GM21619 (cell line): ENCODE measurements around the gene MRPL10.

ENCODE experiments used
- ATAC-seq: cut with Tn5 transposase; IDR thresholded peaks from one replicate; pipeline ENCODE4 v1.9.1; 2021; ENCODE audit not compliant: unreplicated experiment

MRPL10 gene

DNA sequence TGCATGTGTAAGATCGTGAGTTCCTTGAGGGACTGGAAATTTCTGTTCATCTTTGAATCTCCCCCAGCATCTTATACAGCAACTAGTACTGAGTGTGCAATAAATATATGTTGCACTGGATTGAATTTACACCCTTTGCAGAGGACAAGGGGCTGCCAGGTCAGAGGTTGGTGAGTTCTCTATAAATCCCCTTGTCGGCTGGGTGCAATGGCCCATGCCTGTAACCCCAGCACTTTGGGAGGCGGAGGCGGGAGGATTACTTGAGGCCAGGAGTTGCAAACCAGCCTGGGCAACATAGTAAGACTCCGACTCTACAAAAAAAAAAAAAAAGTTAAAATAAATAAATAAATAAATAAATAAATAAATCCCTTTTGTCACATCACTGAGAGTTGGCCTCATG lies 29.0 kb upstream of the MRPL10 start:
- ATAC-seq = no peak

DNA sequence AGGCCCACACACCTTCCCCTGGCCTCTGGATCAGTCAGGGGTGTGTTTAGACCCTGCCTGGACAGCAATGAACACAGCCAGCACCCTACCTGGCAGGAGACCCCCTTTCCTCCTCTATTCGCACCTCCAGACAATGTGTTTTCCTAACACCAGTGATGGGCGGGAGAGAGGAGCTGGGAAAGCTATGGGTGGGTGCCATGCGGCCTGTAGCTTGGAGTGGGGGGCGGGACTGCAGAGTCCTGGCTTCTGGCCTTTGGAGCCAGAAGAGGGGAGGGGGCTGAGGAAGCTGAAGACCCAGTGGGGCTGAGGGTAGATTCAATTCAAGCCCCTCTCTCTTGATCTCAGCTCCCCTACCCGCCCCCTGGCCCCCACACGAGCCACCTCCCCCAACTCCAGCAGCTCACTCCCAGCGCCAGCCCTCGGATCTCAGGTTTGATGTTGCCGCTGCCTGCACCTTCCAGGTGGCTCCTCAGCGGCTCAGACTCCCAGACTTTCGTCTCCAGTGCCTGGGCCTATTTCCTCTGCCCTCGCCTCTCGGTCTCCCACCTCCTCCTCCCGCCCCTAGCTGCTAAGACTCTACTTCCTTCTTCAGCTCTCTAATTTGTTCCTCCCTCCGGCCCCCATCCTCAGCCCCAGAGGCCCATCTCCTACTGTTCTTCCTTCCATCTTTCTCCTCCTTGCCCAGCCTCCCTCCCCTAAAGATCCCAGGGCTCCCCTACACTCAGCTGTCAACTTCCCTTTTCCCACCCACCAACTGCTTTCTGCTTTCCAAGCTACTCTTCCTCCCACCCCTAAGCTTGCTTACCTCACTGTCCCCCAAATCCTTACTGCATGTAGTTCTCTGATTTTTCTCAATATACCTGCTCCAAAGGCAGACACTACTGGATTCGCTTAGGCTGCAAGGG lies 26.5 kb upstream of the MRPL10 start:
- no peak for ATAC-seq

DNA sequence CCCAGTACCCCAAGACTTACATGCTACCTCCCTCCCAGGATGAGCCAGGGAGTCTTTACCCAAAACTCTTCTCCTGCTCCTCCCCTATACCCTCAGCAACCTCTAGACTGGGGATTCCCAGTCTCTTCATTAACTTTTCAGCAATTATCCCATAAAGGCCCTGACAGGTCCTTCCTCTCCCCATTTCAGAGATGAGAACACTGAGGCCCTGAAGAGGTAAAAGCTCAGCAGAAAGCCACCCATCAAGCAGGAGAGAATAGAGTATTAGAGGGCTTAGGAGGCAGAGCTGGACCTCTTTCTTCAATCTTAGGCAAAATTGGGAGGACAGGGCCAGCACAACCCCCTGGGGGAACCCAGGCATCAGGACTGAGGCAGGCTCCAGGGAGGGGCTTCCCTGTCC lies 25.5 kb upstream of the MRPL10 start:
- ATAC-seq = no peak

DNA sequence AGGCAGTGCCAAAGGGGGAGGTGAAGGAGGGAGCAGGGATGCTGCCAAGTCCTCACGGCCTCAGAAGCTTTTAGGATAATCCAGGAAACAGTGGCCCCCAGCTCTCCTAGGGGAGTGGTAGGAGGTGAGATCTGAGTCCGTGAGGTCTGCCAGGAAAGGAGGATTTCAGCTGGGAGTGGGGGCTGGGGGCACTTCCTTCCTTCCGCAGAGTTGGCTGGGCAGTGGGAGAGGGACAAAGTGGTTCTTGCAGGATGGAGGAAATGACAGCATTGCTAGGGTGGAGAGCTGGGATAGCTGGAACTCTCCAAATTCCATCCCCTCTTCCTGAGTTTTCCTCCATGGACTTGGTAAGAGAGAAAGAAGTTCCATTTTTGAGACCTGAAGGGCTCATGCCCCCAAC lies 24.4 kb upstream of the MRPL10 start:
- ATAC-seq = no peak

DNA sequence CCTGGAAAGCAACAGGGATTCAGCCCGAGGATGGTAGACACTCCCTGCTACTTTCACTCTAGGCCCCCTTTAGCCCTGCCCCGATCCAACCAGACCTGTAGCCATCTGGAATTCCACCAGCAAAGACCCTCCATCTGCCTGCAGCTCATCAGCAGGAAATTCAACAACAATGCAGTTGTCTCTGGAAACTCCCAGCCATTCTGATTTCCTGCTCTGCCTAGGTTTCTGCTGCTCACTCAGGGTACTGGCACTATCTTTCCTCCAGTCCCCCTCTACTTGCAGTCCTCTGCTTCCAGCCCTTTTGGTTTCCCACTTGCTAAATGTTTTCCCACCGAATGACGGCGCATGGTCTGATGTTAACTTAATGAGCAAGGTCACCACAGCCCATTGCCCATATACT lies 22.3 kb upstream of the MRPL10 start:
- ATAC-seq = no peak

DNA sequence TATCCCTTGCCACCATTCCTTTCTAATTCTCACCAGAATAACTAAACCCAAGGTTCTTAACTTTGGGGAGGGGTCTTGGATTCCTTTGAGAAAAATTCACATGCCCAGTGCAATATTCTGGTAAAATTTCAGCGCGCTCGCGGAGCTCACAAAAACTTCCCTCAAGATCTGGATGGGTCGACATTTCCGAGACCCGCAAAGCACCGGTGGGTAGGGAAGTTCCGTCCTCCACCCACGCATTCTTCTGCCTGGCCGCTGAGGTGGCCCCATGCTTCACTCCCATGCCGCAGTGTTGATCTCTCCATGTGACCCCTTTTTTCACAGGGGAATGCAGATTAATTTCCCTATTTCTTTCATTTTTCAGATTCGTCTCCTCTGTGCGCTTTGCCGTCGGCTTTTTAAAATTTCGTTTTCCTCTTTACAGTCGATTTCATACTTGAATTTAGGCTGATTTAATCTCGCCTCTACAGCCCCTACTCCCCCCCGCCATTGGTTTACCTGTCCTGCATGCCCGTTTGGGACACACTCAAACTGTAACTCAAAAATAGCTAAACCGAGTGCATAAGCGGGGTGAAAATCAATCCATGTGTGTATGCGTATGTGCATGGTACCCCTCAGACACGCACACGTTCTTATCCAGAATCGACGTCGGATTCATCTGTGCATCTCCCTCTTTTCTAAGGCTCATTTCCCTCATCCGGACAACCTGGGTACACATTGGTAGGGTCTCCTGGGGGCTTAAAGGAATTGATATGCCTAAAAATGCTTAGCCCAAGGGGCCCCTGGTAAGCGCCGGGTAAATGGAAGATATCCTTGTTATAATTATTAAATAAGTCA lies 21.0 kb upstream of the MRPL10 start:
- no peak for ATAC-seq

DNA sequence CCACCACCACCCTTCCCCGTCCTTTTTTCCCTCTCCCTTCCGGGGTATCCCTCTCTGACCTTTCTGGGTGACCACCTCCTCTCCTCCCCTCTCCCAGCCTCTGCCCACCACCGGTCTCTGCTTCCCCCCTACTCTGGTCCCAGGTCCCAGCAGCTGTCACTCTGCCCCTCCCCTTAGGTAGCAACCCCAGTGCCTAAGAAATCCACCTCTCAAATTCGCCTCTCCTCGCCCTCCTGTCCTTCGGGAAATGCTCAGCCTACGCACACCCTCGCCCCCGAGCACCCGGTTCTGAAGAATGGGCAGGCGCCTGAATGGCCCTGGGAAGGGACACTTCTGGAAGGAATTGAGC lies 20.4 kb upstream of the MRPL10 start:
- ATAC-seq = no peak

DNA sequence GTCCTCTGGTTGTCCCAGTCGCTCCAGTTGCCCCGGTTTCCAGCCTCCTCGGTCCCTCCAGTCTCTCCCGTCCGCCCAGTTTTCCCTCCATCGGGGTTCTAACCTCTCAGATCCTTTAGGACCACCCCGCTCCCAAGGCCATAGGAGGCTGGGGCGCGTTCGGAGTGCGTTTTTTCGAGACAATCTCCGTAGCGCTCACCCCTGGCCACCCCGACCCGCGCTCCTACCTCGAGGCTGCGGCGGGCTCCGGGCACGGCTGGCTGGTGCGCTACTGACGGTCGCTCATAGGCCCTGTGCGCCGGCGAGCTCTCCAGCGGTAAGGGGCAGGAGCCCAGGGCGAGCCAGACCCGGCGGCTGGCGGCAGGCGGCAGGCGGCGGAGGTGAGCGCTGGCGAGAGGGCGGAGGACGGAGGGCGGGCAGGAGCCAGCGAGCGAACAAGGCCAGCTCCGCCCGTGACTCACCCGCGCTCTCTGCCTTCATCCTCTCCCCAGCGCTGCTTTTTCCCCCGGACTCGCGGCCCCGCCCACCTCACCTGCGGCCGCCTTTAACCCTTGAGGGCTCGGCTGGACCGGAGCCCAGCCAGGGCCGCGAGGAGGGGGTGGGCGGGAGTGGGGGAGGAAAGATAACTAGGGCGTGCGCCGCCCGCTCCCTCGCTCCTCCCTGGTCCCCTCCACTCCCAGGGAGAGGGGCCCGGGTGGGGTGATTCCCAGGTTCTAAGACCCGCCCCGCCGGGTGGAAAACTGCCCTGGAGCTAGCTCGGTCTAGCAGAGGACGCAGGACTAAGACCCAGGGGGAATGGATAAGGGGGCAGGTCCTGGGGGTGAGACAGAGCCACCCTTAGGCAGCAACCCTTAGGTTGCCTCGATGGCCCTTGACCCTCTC lies 19.6 kb upstream of the MRPL10 start, which contains the start of gene SP6:
TSS of gene SP6 (minus strand) at position 472 of the 882 bp plus-strand sequence. CDS start 2,734 bp downstream, outside the sequence.
- no peak for ATAC-seq

DNA sequence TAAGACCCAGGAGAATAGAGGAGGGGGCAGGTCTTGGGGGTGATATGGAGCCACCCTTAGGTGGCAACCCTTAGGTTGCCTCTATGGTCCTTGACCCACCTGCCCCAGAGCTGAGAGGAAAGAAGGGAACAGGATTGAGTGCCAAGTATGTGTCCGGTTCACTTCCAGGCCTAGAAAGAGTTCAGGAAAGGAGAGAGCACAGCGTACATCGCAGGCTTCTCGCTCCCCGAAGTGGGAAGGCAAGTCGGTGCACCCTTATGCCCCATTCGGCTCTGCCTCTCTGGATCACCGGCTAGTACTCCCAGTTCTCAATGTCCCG lies 19.0 kb upstream of the MRPL10 start:
- no peak for ATAC-seq

DNA sequence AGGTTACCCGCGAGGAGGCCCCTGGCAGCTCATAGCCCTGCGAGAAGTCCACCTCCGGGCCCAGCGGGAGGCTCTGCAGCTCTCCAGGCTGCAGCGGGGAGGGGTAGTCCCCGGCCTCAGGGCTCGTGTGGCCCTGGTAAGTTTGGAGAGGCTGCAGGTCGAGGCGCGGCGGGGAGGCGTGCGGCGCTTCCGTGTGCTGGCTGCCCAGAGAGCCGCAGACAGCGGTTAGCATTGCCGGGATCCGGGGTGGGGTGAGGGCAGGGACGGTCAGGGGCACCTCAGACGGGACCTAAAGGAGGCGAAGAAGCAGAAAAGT lies 16.8 kb upstream of the MRPL10 start:
- ATAC-seq = no peak

DNA sequence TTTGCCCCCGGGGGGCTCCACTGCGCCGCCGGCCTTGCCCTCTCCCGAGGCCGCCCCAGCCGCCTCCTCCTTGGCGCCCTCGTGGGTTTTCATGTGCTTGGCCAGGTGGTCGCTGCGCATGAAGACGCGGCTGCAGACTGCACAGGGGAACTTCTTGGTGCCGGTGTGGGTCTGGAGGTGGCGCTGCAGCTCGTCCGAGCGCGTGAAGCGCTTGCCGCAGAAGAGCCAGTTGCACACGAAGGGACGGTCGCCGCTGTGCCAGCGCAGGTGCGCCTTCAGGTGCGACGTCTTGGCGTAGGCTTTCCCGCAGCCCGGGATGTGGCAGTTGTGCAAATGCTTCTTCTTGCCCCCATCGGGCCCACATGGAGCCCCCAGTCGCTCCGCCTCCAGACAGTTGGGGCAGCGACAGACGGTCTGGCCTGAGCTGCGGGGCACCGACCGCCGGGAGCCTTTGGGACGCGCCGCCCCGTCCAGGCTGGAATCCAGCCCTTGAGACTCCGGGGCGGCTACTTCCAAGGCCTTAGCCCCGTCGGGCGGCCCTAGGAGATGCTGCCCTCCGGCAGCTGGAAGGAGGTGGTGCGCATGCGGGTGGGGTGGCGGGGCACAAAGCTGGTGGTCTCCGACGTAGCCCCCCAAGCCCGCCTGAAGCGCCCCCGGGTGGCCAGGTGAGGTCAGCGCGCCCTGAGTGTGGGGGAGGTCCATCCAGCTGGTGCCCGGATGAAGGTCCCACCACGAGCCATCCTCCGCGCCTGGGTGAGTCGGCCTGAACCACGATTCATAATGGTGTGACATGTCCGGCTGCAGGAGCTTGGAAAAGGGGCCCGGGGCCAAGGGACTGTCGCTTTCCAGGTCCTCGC lies 16.2 kb upstream of the MRPL10 start:
- ATAC-seq = no peak

DNA sequence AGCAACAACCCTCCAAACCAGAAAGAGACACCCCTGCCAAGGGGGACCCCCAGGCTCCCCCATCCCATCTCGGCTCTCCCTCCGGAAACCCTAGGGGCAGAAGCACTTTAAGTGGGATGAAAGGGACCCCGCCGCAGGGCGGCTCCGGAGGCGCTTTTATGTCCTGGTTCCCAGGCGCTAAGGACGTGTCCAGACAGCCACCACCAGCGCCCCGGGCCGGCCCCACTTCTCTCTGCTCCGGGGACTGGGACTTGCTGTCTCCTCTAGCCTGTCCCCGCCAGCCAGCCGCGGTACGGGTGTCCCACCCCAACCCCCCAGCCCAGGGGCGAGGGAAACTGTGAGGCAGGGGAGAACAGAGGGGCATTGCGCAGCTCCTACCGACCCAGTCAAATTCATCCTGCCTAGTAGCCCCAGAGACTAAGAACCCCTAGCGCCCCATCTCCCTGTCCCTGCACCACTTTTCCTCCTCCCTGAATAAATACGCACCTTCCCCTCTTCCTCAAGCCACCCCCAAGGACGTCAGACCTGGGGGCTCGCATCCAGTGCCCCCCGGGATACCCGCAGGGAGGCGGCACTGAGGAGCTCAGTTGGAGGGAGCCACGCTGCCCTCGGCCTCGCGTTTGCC lies 15.5 kb upstream of the MRPL10 start:
- no peak for ATAC-seq

DNA sequence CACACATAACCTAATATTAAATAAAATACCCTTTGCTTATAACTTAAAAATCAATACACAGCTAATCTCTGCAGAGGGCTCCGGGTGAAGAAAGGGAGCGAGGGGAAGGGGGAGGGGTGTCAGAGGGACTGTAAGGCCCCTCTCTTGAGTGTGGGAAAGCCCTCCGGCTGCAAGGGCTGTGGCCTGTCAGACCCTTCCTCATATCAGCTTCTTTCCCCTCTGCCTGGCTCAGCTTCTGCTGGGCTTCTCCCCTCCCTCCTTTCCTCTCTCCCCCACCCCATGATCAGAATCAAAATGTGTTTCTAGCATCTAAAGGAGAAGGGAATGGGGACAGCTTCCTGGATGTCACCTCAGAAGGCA lies 14.4 kb upstream of the MRPL10 start:
- ATAC-seq = no peak

DNA sequence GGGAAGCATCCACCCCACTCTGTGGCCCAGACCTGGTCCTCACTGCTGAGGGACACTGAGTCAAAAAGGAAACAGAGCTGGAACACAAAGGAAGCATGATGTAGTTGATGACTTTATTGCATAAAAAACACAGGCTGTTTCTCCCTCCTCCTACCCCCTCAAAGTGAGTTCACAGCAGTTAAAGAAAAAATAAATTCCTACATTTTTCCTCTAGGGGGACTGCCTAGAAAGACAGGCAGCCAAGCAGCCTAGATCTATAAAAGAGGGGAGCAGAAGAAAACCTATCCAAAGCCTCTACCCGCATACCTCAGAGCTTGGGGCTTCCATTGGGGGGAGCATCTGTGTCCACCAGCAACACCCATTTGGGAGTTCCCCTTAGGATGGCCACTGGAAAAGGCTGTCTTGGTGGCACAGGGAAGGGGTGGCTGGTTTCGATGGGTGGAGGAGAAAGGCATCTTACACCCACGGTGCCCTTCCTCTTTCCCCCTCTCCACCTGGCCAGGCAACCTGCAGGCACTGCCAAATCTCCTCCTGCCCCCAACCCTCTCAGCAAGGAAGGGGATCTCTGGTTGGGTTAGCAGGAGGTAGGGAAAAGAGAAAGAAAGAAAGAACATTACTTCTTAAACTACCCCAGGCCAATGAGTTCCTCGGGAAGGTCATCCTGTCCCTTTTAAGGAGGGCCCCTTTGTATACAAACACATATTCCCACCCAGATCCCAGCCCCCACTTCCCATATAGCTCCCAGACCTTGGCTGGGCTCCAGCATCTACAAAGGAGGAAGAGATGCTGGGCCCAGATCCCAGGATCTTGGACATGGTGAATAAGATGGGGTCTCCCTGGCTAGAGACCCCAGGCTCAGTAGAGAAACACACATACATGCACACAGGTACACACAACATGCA lies 13.7 kb upstream of the MRPL10 start:
- no peak for ATAC-seq

DNA sequence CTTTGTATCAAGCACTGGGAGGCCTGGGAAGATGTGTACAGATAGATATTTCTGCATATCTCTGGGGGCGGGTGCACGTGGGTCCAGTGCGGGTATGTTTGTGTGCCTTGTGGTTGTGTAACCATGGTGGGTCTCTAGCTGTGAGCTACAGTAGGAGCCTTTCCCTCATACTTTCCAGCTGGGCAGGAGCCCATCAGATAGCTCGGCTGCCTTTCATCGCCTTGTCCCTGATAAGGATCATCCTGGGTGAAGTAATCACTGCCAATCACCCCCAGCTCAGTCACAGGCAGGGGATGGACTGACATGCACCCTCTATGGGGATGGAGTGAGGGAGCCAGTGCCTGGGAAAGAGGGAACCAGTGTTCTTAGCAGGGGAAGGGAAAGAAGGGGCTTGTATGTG lies 12.9 kb upstream of the MRPL10 start:
- no peak for ATAC-seq

DNA sequence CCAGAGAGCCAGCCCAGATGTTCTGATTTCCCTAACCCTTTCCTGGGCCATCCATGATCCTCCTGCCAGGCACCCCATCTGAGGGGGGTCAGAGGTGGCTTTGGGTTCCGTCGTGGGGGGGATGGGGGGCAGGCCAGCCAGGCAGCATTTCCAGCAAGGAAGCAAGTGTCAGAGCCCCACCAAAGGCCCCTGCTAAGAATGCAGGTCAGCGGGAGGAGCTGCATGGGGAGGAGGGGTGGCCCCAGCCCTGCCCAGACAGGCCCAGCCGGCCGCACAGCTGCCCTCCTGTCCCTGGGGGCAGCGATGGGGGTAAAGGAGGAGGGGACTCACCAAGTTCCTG lies 12.0 kb upstream of the MRPL10 start:
- no peak for ATAC-seq

DNA sequence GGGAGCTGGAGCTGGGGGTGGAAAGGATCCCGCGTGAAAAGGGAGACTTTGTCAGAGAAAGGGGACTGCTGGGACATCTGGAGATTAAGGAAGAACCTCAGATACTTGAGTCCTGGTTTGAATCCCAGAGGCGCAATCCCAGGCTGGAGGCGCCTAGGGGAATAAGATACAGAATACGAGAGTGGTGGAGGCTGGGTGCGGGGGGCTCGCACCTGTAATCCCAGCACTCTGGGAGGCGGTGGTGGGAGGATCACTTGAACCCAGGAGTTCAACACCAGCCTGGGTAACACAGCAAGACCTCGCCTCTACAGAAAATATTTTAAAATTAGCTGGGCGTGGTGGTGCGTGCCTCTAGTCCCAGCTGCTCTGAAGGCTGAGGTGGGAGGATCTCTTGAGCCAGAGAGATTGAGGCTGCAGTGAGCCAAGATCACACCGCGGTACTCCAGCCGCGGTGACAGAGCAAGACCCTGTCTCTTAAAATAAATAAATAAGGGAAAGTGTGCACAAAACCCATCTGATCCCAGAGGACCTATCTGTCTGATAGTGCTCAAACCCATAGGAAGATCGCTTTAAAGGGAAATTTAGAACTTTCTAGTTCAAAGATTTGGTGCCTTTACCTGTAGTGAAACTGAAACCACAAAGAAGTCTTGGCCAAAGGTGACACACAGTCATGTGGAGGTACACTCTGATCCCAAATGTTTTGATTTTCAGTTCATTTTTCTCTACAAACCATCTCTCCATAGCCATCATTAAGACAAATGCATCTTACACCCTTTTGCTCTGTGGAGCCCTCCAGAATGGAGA lies 10.3 kb upstream of the MRPL10 start:
- ATAC-seq = no peak

DNA sequence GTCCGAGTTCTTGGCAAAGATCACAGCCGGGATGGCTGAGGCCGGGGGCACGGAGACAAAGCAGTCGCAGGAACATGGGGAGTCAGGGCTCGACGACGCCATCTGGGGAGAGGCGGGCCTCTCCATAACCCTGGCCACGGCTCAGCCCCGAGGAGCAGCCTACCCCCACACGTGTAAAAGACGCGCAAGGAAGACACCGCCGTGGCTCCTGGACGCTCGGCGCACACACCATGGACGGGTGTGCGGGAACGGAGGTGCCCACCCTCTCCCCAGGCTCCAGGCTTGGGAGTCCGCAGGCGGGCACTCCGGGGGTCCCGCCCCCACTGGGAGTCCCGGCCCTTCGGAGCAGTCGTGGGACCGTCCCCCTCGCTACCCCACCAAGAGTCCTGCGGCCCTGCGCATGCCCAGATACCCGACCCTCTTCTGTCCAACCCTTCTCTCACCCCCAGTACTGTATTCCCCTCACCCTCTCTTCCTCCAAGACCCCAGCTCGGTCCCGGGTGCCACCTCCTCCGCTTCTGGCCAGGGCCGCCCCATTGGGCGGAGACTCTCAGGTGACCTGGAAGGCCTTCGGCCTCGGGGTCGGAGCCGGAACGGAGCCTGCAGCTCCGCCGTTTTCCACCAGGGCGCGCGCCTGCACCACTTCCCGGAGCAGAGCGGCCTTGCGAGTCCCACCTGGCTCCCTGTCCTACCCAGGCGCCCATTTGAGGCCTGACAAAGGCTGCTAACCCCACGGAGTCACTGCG lies 9.6 kb upstream of the MRPL10 start, which contains the start of gene SCRN2:
TSS of gene SCRN2 (minus strand) at position 532 of the 746 bp plus-strand sequence. CDS start at position 102, 430 bp downstream.
- ATAC-seq = peak; percentile 77
